COLO668 (cell line): ENCODE data around the gene TKFC.

Source experiments
- DNase-seq: peaks from one replicate; lab custom pipeline; 2025; ENCODE audit not compliant: unreplicated experiment; lab: John Stamatoyannopoulos, UW

TKFC gene

GRCh38 chr11:61325649-61326414 lies 7.2 kb upstream of the TKFC start:
- no peak for DNase-seq

DNA sequence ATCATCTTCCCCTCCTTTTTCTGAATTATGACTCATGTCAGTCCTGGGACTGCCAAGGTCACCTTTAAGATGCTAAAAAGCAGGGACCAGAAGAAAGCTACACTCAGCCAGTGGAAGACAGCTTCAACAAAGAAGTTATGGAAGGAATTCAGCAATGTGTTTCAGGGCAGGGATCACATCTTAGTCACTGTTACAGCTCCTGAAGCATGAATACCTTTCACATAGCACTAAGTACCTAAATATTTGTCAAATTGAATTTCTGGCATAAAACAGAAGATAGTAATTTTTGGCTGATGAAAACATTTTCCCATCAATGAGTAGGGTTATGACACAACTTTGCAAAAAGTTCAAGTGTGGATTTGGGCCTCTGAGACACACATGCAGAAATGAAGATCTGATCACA lies 5.4 kb upstream of the TKFC start:
- no peak for DNase-seq

- DNase-seq, result no peak
Measured at GRCh38 chr11:61328351-61328750, 4.7 kb upstream of the TKFC start.

DNA sequence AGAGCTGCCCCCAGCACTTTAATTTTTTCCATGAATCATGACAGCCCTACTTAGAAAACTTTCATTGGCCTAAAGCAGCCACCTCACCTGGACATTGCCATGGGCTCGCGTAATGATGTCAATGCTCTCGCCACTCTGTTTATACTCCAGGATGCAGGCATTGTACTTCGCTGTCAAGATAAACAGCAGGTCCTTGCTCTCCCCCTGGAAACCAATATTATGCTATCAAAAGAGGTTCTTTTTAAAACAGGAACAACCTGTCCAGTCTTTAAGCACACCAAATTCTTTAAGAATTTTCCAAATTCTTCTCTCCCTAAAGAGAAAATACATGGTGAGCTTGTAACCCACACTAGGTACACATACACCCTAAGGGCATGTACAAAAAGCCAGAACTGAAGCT lies 3.2 kb upstream of the TKFC start:
- DNase-seq, result no peak

DNA sequence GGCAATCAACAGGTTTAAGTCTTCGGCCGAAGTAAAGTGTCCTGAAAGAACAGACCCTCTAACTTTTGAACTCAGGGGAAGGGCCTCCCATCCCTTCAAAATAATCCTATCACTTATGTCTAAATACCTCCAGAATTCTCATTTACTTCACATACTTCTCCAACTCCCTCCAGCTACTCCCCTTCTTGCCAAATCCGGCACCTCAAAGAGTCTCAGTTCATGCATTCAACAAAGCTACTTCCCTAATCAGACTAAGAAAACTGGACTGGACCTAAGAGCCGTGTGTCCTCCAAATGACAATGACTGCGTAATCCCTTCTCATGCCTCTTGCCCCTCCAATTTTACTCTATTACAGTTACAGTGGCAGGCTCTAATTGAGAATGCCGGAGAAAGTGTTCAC lies 1.4 kb upstream of the TKFC start:
- DNase-seq, result no peak

DNA sequence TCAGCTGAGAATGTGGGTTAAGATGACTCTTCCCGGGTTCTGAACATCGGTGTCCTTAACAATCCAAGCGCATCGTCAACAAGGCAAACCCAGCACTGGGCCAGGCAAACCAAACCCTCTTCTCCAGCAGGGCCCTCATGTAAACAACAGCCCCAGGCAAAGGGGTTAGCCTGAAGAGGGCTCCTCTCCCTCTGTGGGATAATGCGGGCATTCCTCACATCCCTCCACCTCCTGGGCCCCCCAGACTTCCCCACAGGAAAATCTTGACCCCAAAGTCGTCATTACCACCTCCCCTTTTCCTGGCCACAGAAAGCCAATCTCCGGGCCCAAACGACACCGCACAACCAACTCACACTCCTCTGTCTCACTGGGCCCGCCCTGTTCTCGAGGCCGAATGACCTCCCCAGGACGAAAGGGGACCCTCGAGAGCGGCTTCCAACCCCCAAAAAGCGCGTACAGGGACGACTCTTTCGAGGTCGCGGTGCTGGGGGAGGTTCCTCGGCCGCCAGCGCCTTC lies 689 bp upstream of the TKFC start:
- DNase-seq, result peak; percentile 15

DNA sequence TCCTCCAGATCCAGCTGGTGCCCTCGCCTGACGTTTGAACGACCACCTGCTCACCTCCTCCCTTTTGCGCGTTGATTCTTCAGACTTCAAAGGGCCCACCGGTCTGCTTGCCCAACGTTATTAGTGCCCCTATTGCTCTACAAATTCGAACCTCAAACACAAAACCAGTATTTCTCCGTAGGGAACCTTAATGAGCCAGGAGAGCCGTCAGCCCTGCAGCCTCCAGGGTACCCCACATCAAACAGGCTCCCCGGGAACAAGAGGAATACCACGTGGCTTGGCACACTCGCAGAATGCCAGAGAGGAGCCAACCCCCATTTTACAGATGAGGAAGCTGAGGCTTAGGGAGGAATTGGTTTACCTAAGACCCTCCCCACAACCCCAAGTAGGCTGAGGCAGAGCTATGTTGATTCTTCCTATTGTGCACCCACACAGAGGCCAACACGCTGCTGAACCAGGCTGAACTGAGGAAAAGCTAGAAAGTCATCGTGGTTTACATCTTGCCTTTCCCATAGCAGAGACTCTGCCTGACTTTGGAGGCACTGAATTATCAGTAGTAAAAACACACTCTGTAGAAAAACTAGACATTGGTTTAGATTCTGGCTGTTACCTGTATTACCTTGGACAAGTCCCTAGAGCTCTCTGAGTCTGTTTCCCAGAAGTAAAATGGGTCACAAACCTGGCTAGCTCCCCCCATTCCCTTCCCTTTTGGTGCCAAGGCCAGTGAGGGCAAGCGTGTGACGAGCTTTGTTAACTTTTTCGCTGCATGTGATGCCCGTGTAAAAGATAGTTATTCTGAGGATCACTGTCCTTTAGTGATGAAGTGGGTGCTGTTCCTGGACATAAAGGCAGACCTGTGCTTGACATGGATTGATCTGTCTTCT lies 764 bp downstream of the TKFC start:
- peak; percentile 30 for DNase-seq

GRCh38 chr11:61334434-61335354 lies 1.7 kb downstream of the TKFC start:
- DNase-seq, result peak; percentile 10

DNA sequence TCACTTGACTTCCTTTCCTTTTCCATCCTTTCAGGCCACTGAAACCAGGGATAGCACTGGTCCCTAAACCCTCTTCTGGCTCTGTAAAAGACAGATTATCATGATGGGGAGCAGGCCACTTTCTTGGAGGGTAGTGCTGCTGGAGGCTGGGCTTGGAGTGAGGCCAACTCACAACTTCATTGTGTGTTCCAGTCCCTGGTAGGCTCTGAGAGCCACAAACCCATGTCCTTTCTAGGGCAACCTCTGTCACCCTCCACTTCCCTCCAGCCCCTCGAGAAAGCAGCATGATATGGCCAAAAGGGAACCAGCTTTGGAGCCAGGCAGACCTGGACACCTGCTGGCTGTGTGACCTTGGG lies 2.3 kb downstream of the TKFC start:
- no peak for DNase-seq

GRCh38 chr11:61336171-61336935 lies 3.3 kb downstream of the TKFC start:
- peak; percentile 85 for DNase-seq

GRCh38 chr11:61337706-61338470 lies 4.9 kb downstream of the TKFC start:
- no peak for DNase-seq

- DNase-seq, result no peak
Measured at GRCh38 chr11:61338783-61339489, 5.9 kb downstream of the TKFC start.

GRCh38 chr11:61339490-61339878 lies 6.5 kb downstream of the TKFC start:
- DNase-seq, result no peak

DNA sequence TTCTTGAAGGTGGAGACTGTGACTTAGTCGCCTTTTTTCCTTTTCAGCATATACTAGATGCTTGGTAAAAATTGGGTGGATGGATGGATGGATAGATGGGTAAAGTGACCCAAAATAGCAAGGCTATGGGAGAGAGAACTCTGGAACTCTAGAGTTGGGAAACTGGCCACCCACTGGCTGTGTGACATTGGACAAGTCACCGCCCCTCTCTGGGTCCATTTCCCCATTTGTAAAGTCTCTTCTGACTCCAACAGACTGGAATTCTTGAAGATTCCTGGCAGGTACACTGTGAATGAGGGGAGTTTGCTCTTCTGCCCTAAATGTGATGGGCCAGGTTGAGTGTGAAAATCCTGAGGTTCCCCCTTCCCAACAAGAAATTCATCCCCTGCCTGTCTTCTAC lies 8.0 kb downstream of the TKFC start:
- no peak for DNase-seq

DNA sequence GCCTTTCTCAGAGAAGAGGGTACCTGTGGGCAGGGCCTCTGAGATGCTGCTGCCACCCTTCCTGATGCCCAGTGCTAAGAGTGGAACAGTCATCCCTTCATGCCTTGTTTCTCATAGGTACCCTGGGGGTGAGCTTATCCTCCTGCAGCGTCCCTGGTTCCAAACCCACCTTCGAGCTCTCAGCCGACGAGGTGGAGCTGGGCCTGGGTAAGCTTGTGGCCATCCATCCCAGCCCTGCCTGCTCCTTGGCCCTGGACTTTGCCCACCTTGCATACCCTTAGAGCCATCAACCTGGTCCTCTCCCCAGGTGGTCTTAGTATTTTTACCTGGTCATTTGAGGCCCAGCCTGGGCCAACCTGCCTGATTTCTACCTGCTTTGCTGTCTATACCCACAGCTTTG lies 8.7 kb downstream of the TKFC start:
- no peak for DNase-seq

- no peak for DNase-seq
Measured at GRCh38 chr11:61342207-61342803, 9.3 kb downstream of the TKFC start.

DNA sequence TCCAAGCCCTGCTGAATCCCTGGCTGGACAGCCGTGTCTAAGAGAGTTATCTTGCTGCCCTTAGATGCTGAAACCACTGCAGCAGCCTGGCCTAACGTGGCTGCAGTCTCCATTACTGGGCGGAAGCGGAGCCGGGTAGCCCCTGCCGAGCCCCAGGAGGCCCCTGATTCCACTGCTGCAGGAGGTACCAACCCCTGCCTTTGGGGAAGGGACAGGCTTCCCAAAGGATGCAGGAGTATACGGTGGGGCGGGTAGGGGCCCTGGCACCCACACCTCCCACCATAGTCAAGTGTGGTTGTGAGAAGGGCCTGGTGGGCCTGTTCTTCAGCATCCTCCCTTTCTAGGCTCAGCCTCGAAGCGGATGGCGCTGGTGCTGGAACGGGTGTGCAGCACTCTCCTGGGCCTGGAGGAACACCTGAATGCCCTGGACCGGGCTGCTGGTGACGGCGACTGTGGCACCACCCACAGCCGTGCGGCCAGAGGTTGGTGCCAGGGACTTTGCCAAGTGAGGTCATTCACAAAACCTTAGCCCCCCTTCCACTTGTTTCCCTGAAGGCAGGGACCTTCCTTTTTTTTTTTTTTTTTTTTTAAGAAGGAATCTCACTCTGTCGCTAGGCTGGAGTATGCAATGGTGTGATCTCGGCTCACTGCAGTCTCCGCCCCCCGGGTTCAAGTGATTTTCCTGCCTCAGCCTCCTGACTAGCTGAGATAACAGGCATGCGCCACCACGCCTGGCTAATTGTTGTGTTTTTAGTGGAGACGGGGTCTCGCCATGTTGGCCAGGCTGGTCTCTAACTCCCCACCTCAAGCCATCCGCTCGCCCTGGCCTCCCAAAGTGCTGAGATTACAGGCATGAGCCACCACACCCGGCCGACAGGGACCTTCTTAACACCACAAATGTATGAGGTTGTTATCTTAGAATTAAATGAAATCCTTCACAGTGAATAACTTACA lies 11.0 kb downstream of the TKFC start:
- DNase-seq, result no peak
